ENCODE results near the gene ANAPC2. TPM values are rescaled to one million over a fixed set of nuclear protein-coding genes. Genes with fewer than 3 reads are reported as not detected.
A peak's percentile ranks its signal among the peaks of the same experiment; 100 is the strongest.

ANAPC2 gene
- total RNA-seq, 2 donors from 2014 or later, result 66.5 to 69.2 TPM

DNA sequence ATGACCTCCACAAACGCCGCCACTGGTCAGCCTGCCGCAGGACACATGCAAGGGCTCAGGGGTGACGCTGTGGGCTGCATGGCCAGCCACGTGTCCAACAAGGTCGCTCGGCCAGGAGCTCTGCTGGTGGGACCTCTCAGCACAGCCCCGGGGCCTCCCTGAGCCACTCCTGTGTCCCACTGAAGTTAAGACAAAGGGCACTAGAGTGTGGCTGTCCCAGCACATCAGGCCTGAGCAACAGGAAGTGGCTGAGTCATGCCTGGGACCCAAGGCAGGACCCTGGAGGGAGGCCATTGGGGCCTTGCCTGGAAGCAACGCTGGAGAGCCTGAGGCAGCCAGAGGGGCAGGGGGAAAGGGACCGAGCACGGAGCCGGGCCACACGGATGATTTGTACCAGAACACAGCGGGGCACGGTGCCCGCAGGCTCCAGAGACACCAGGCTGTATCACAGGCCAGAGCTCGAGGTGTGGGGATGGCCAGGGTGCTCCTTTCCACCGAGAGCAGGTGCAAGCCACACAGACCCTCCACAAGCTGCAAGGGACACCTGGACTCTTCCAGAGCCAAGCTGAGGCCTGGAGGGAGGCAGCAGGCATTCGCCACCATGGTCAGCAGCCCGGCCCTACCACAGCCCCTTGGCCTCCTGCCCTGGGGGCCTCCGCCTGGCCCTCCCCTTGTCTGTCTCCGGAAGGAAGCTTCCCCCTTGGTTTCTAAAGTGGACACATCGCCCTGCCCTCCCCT, 10.0 kb downstream of the ANAPC2 start:
- TF ChIP-seq, protein P1, sequence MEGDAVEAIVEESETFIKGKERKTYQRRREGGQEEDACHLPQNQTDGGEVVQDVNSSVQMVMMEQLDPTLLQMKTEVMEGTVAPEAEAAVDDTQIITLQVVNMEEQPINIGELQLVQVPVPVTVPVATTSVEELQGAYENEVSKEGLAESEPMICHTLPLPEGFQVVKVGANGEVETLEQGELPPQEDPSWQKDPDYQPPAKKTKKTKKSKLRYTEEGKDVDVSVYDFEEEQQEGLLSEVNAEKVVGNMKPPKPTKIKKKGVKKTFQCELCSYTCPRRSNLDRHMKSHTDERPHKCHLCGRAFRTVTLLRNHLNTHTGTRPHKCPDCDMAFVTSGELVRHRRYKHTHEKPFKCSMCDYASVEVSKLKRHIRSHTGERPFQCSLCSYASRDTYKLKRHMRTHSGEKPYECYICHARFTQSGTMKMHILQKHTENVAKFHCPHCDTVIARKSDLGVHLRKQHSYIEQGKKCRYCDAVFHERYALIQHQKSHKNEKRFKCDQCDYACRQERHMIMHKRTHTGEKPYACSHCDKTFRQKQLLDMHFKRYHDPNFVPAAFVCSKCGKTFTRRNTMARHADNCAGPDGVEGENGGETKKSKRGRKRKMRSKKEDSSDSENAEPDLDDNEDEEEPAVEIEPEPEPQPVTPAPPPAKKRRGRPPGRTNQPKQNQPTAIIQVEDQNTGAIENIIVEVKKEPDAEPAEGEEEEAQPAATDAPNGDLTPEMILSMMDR (conservative IDR thresholded peaks at IDR 0.05), result no peak
- peaks cover 14% of the 10 kb centered on the region for H3K36me3 Mint-ChIP-seq (ENCODE audit: low read depth)
- no peak overlapping the region for H3K27ac Mint-ChIP-seq
- no peaks in the 10 kb centered on the region for H3K9me3 Mint-ChIP-seq
- no peak overlapping the region for H3K27ac ChIP-seq (ENCODE audit: low read depth, low read length)
- H3K9ac ChIP-seq (ENCODE audit: extremely low read depth, low read length, poor library complexity, severe bottlenecking), result no peak overlapping the region
- peaks cover 4% of the 10 kb centered on the region for H3K36me3 ChIP-seq (ENCODE audit: control insufficient read depth, insufficient read depth, low read length)
- no peaks in the 10 kb centered on the region for H3K9me3 ChIP-seq (ENCODE audit: control insufficient read depth, low read length)
- peaks cover 2% of the 10 kb centered on the region for H3K27me3 Mint-ChIP-seq (ENCODE audit: insufficient read depth)
- 95 to 96% methylated on average over 9 to 23 of the region's 23 CpGs for WGBS, 2 experiments (ENCODE audit: insufficient coverage in 1 of 2, insufficient read length in 1 of 2)
- peaks cover 26% of the 10 kb centered on the region for H3K27me3 ChIP-seq (ENCODE audit: control insufficient read depth, insufficient read depth, low read length, poor library complexity, severe bottlenecking)
- no peaks in the 10 kb centered on the region for H3K4me1 ChIP-seq (ENCODE audit: control insufficient read depth, insufficient read depth, low read length)
- no peak for DNase-seq
- H3K4me1 Mint-ChIP-seq, result no peaks in the 10 kb centered on the region
- H3K4me3 ChIP-seq (ENCODE audit: low read length), result no peak overlapping the region
- H3K4me3 Mint-ChIP-seq, result no peak overlapping the region

DNA sequence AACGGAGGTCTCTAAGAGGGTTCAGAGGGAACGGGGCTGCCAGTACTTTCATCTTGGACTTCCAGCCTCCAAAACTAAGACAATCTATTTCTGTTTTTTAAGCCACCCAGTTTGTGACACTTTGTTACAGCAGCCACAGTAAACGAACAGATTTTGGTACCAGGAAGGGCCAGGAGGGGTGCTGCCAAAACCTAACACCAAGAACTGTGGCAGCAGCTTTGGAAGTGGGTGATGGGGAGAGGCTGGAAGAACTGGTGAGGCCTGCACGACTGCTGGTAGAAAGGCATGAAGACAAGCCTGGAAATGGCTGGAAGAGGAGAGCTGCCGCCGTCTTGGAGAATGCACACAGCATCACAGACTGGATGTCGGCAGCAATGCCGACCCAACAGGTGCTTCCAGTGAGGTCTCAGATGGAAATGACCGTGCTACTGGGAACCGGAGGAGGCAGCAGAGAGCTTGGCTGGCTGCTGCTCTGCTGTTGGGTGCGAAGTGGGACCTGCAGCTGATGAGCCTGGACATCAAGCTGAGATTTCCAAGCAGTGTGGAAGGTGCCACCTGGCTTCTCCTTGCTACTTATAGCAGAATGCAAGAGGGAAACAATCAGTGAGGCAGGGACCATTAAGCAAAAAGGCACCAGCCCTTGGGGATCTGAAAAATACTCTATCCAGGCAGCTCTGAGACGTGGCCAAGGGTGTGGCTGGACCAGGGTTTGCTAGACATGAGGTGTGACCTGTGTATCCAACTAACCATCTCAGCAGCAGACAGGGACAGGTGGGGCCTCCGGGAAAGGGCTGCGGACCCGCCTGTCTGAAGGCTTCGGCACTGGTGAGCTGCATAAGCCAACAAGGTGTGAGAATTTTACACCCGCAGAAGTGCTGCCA, 11.8 kb downstream of the ANAPC2 start:
- Histone ChIP-seq H3K4me1 (ENCODE audit: control insufficient read depth, insufficient read depth, low read length) (no peaks in the 10 kb centered on the region), H3K27ac (ENCODE audit: low read depth, low read length) (no peak overlapping the region), H3K36me3 (ENCODE audit: control insufficient read depth, insufficient read depth, low read length) (no peaks in the 10 kb centered on the region), H3K9me3 (ENCODE audit: control insufficient read depth, low read length) (no peaks in the 10 kb centered on the region), H3K9ac (ENCODE audit: extremely low read depth, low read length, poor library complexity, severe bottlenecking) (no peak overlapping the region), H3K4me3 (ENCODE audit: low read length) (no peak overlapping the region), H3K27me3 (ENCODE audit: control insufficient read depth, insufficient read depth, low read length, poor library complexity, severe bottlenecking) (peaks cover 42% of the 10 kb centered on the region)
- TF ChIP-seq, protein P1 (conservative IDR thresholded peaks at IDR 0.05), result peak; percentile 77
- H3K4me1 Mint-ChIP-seq, result no peaks in the 10 kb centered on the region
- WGBS, 2 experiments (ENCODE audit: insufficient coverage in 1 of 2, insufficient read length in 1 of 2), result 66 to 69% methylated on average over 16 to 17 of the region's 17 CpGs
- no peak overlapping the region for H3K27ac Mint-ChIP-seq
- DNase-seq, result peak; percentile 81
- peaks cover 17% of the 10 kb centered on the region for H3K27me3 Mint-ChIP-seq (ENCODE audit: insufficient read depth)
- no peaks in the 10 kb centered on the region for H3K9me3 Mint-ChIP-seq
- peaks cover 6% of the 10 kb centered on the region for H3K36me3 Mint-ChIP-seq (ENCODE audit: low read depth)
- H3K4me3 Mint-ChIP-seq, result no peak overlapping the region

DNA sequence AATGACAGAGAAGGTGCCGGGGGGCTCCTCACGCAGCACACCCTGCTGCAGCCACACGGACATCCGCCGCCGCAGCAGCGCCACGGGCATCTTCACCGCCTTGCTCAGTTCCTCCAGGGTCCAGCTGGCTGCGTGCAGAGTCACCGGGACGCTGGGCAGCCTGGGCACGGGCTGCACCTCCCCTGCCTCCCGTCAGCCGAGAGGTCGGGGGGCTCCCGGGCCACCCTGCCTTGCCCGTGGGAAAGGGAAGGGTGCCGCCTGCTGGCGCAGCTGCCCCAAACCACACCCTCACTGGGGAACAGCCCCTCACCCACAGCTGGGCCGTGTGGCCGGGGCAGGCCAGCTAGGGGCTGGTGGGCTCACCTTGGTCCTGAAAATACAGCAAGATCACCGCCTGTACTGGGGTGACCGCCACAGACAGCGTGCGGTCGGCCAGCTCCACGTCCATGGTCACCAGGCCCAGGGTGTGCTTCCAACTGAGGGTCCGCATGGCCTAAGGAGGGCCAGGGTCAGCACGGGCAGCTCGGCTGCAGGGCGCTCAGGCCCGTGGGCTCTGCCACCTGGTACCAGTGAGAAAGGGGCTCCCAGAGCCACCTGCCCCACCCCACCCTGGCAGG, 12.9 kb downstream of the ANAPC2 start:
- Histone ChIP-seq H3K27me3 (ENCODE audit: control insufficient read depth, insufficient read depth, low read length, poor library complexity, severe bottlenecking) (peaks cover 53% of the 10 kb centered on the region), H3K9ac (ENCODE audit: extremely low read depth, low read length, poor library complexity, severe bottlenecking) (no peak overlapping the region), H3K4me3 (ENCODE audit: low read length) (no peak overlapping the region), H3K27ac (ENCODE audit: low read depth, low read length) (no peak overlapping the region), H3K36me3 (ENCODE audit: control insufficient read depth, insufficient read depth, low read length) (no peaks in the 10 kb centered on the region), H3K9me3 (ENCODE audit: control insufficient read depth, low read length) (no peaks in the 10 kb centered on the region), H3K4me1 (ENCODE audit: control insufficient read depth, insufficient read depth, low read length) (no peaks in the 10 kb centered on the region)
- Mint-ChIP-seq H3K36me3 (ENCODE audit: low read depth) (peaks cover 6% of the 10 kb centered on the region), H3K27ac (no peak overlapping the region), H3K4me3 (no peak overlapping the region), H3K4me1 (no peaks in the 10 kb centered on the region), H3K9me3 (no peaks in the 10 kb centered on the region), H3K27me3 (ENCODE audit: insufficient read depth) (peaks cover 27% of the 10 kb centered on the region)
- 51 to 75% methylated on average over 10 to 32 of the region's 33 CpGs for WGBS, 2 experiments (ENCODE audit: insufficient coverage in 1 of 2, insufficient read length in 1 of 2)
- DNase-seq, result peak; percentile 70
- TF ChIP-seq, protein P1 (conservative IDR thresholded peaks at IDR 0.05), result peak; percentile 49
